NCI-H2196 treated with DMSO at 0.1 percent for 48 hours (cell line): ENCODE measurements around the gene COQ5.

Source experiments
- DNase-seq: peaks from one replicate; lab custom pipeline; 2025; ENCODE audit not compliant: unreplicated experiment; lab: John Stamatoyannopoulos, UW

Gene COQ5

DNA sequence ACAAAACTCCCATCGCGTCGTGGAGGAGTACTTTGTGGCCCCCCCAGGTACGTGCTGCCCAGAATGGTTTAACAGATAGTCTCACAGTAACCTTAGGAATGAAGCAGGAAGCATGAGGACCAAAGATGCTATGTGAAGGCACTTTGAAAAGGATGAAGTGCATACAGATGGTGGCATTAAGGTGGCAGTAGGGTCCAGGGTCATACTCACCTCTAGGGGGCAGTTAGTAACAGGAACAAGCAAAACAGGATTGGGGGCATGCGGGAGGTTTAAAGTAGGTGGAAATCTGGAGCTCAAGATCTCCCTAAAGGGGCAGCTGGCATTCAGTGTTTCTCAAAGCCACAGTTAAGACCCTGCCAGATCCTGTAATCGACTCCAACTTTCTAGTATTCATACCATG lies 71.8 kb downstream of the COQ5 start:
- no peak for DNase-seq

DNA sequence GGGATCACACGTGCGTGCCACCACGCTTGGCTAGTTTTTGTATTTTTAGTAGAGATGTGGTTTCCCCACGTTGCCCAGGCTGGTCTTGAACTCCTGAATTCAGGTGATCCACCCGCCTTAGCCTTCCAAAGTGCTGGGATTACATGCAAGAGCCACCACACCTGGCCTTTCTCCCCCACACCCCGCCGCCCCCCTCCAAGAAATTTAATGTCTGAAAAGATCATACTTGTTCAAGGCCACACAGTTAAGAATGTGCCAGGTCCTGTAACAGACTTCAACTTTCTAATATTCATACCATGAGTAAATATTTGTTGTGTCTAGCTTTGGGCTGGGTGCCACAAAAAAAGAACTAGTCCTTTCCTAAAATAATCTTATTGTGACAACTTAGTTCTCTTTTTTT lies 73.7 kb downstream of the COQ5 start:
- DNase-seq, result no peak

DNA sequence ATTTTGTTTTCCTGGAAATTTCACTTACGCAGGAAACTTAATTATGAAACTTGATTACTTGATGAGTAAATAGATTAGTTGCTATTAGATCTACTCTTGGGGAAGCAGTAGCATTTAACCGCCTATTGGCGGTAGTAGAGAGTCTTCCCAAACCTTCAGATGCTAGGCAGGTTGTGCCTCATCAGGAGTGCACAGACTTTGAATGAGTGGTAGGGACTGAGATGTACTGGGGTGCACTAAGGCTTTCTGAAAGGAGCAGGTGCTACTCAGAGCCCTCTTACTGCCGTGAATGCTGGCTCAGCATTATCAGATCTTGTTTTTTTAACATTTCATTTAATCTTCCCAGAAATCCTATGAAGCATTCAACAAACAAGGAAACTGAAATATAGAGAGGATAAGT lies 75.0 kb downstream of the COQ5 start:
- DNase-seq, result no peak
